ENCODE measurements around the gene ITPKB.

DNA sequence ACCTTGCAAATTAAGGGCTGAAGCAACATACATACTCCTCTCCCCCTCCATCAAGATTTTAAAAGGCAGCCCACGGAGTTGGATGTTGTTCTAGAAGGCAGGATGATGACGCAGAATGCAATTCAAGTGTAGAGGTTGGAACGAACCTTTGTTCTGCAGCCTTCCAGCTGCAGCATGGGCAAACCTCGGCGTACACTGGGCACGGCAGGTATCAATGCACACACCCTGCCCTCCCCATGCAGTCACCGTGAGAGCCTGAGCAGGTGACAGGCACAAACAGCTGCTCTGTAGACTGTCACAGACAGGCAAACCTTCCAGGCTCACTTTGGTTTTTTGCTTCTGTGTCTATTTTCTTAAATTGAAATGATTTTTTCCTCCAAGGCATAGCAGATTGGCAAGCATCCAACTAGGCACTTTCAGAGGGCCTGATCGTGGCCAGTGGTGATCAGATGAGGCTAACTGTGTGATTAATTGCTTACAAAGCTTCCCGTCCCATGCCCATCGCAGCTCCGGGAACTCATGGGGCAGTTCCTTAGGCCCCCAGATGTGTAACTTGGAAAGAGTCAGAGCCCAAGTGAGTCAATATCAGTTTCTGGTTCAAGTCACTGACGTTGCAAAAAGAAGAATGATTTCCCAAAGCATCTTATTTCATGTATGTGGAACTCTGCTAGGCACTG, 82.3 kb downstream of the ITPKB start:
- TF ChIP-seq, protein P1, sequence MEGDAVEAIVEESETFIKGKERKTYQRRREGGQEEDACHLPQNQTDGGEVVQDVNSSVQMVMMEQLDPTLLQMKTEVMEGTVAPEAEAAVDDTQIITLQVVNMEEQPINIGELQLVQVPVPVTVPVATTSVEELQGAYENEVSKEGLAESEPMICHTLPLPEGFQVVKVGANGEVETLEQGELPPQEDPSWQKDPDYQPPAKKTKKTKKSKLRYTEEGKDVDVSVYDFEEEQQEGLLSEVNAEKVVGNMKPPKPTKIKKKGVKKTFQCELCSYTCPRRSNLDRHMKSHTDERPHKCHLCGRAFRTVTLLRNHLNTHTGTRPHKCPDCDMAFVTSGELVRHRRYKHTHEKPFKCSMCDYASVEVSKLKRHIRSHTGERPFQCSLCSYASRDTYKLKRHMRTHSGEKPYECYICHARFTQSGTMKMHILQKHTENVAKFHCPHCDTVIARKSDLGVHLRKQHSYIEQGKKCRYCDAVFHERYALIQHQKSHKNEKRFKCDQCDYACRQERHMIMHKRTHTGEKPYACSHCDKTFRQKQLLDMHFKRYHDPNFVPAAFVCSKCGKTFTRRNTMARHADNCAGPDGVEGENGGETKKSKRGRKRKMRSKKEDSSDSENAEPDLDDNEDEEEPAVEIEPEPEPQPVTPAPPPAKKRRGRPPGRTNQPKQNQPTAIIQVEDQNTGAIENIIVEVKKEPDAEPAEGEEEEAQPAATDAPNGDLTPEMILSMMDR (IDR thresholded peaks at IDR 0.05; ENCODE audit: low read length) = no peak
- no peak for TF ChIP-seq EZH2phosphoT487 (IDR thresholded peaks at IDR 0.05; ENCODE audit: low read length)

Data from MM.1S (cell line).